T47D (cell line): ENCODE results near the gene FKBP15.
A peak's percentile ranks its signal among the peaks of the same experiment; 100 is the strongest.

ENCODE experiments used
- DNase-seq, 2 experiments: peaks; one replicate each; pipeline versions ENCODE4 v3.0.0 to v3.0.0-alpha.2; 2011 to 2012; ENCODE audit warnings: low read depth in 1 of 2, low spot score in 1 of 2
- JUND ChIP-seq: IDR thresholded peaks from 2 replicates; pipeline ENCODE4 v1.6.1; 2012; ENCODE audit warnings: low read depth
- in situ Hi-C: cut with HindIII; loops from 2 replicates; pipeline ENCODE4 v1.10.0; 2016; ENCODE audit warnings: low sequenced_read_pairs, low pct_unique_long_range_greater_than_20kb

The FKBP15 gene

DNA sequence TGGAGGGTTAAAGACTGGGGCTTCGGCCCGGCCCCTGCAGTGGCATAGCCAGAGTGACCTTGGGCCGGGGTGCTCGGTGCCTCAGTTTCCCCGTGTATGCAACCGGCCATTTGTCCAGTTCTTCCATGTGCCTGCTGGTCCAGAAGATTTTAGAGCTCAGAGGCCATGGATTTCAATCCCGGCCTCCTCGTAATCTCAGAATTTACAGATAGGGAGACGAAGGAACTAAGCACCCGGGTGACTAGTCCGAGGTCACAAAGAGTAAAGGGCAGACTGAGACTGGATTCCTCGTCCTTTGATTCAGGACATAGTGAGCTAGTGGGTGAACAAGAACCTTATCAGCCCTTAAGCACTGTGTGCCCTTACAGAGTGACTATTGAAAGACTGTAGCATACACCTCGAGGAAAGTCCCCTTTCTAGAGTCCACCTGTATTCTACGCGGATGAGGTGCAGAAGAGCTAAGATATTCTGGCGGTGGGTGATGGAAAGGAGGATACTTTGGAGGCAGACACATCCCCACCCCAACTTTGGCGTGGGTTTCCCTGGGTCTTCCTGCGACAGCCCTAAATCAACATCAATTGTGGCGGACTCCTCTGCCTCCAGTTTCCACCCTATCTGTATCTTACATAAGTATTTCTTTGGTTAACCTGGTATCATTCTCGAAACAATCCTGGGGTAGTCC, 864 bp upstream of the FKBP15 start:
- no peak for TF ChIP-seq JUND
- in situ Hi-C loops = no loop called here
- DNase-seq = no peak

DNA sequence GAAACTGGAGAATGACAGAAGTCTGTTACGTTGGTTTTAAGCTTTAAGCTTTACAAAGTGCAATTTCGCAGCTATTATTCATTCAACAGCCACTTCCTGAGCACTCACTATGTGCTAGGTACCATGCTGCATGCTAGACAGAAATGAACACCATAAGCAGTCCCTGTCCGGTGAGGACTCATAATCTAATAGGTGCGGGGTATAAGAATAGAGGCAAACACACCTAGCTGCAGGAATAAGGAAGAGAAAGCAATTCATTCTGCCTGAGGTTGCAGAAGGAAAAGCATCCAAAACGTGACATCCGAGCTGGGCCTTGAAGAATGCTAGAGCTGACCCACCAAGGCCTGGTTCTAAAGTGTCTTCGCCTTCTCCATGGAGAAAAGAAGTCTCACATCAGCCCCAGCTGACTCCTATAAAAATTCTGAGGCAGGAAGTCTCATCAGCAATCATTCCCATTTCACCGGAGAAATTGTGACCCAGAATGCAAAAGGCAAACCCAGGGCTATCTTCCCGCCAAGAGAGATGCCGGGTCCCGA, 542 bp downstream of the FKBP15 start:
- DNase-seq = peak in 1 of 2 experiments; percentile 18
- in situ Hi-C loops = no loop called here

DNA sequence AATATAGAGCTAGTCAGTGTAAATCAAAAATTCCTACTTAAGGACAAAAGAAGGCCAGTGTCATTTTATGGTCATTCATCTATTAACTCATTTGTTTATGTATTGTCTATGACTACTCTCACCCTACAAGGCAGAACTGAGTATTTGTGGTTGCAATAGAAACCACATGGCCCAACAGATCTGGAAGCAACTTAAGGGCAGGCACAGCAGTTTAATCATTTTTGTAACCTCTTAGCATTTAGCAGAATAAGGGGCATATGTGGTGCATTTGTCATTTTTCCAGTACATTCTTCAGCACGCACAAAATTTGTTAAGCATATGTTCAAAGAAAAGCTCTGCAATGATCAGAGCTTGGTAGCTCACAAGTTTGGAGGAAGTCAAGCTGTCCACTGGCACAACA, 1.1 kb downstream of the FKBP15 start:
- in situ Hi-C loops = no loop called here
- no peak for TF ChIP-seq JUND
- no peak for DNase-seq

More for the DNA sequence above, 542 bp downstream of the FKBP15 start:
- no peak for TF ChIP-seq JUND

DNA sequence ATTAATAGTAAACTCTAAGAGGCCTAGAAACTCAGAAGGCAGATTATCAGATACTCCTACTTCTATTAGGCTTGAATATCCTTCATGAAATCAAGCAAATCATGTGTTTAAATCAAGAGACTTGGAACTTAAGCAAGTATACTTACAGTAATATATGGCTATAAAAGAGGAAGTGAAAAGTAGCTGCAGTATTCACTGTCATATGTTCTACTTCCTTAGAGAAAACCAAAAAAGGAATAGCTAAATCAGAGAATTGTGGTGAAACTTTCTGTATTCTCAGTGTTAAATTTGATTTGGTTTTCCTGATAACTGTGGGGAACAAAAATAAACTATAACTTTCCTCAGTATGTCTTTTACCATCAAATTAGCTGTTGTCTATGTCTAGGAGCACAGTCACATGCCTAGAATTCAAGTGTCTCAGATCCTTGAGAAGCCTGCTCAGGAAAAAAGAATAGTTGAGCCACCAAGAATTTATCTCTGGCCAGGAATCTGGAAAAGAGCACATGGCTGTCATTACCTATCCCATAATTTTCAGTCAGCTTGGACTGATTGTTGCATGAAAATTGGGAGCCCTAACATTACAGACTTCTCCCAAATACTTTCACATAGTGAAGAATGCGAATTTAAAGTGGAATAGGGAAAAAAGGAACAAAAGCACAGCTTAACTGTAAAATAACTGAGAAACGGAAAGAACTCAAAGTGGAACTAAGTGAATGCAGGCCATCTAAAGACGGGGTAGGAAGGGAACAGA, 1.7 kb downstream of the FKBP15 start:
- DNase-seq = no peak
- no peak for TF ChIP-seq JUND
- in situ Hi-C loops = no loop called here

DNA sequence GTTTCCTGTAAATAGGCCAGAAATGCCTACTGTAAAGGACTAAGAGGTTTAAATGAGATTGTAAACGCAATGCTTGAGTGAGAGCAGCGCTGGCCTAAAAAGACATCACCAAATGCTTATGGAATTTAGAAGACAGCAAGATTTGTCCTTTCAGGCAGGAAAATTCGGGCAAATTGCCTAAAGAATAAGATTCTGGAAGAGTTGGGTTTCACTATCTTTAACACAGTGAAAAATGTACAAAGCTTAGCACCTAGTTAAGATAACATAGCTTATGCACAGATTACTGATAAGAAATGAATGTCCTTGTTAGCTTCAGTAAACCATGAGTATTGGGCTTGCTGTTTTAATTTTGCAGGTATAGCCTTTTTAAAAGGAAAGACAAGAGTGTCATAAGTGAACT, 4.7 kb downstream of the FKBP15 start:
- in situ Hi-C loops = no loop called here
- no peak for TF ChIP-seq JUND
- DNase-seq = no peak

DNA sequence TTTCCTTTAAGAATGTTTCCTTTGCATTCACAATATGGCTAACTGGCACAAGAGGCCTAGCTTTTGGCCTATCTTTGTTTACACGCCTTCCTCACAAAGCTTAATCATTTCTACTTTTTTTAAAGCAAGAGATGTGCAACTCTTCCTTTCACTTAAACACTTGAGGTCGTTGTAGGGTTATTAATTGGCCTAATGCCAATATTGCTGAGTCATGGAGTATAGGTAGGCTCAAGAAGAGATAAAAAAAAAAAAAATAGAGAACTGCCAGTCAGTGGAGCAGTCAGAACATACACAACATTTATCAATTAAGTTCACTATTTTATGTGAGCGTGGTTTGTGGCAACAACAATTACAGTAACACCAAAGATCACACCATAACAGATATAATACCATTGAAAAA, 5.9 kb downstream of the FKBP15 start:
- no peak for TF ChIP-seq JUND
- in situ Hi-C loops = no loop called here

DNA sequence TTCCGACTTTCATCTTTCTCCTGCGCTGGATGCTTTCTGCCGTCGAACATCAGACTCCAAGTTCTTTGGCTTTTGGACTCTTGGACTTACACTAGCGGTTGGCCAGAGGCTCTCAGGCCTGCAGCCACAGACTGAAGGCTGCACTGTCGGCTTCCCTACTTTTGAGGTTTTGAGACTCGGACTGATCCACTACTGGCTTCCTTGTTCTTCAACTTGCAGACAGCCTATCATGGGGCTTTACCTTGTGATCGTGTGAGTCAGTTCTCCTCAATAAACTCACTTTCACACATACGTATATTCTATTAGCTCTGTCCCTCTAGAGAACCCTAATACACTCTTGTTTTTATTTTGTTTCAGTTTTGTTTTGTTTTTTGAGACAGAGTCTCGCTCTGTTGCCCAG, 10.3 kb downstream of the FKBP15 start:
- DNase-seq = no peak

More for the DNA sequence above, 5.9 kb downstream of the FKBP15 start:
- DNase-seq = no peak

DNA sequence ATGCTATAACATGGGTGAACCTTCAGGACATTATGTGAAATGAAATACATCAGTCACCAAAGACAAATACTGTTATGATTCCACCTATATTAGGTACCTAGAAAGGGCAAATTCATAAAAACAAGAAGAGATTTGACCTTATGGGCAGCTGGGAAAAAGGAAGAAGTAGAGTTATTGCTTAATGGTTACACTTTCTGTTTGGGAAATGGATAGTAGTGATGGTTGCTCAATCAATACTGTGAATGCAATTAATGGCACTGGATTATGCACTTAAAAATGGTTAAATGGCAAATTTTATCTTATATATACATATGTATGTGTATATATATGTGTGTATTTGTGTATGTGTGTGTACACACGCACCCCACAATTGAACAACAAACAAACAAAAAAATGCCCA, 15.2 kb downstream of the FKBP15 start:
- in situ Hi-C loops = no loop called here
- DNase-seq = no peak

More for the DNA sequence above, 10.3 kb downstream of the FKBP15 start:
- in situ Hi-C loops = no loop called here
- no peak for TF ChIP-seq JUND

DNA sequence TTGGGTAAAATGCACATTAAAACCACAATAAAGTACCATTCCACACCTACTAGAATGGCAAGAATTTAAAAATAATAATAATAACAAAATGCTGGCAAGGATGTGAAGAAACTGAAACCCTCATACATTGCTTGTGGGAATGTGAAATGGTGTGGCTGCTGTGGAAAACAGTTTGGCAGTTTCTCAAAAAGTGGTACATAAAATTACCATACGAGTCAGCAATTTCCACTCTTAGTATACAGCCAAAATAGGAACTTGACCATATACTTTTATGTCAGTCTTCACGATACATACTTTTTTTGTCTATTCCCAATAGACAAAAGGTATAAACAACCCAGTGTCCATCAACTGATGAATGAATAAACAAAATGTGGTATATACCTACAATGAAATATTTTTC, 15.6 kb downstream of the FKBP15 start:
- no peak for TF ChIP-seq JUND
- DNase-seq = no peak
- in situ Hi-C loops = no loop called here

More for the DNA sequence above, 15.2 kb downstream of the FKBP15 start:
- TF ChIP-seq JUND = no peak

DNA sequence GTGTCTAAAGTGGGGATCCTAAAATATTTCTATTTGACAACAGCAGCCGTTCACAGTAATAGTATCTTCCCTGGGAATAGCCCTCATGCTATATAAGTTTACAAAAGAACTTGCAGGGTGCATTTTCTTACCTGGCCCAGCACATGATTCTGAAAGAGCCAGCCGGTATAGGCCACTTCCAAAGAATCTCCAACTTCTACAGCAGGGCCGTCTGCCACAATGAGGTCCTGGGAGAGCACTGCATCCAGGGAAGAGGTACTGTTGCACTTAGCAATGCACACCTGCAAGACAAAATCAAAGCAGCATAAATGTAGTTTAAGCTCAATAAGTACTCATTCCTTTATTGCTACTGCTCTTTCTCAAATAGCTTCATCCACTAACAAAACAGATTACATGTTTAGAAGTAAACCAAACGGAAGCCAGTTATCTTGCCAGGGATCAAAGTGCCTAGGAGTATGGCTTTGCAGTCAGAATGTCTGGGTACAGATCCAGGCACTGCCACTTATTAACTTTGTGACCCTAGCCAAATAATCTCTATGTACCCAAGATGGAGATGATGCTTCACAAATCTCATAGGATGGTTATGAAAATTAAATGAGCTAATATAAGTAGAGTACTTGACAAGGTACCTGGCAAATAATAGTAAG, 21.3 kb downstream of the FKBP15 start:
- no peak for TF ChIP-seq JUND
- in situ Hi-C loops = no loop called here
- DNase-seq = no peak

DNA sequence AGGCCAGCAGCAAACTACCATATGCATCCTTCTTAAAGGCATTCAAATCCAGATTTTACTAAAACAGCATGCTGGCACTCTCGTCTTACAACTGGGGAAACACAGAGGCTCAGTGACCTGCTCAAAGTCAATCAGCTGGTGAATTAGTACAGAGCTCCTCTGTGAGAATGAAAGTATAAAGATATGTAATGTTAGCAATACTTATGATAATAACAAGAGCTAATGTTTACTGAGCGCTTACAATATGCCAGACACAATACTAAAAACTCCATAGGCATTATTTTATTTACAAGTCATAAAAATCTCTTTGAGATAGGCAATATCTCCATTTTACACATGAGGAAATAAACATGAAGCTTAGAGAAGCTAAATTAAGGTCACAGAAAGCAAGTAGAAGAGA, 28.6 kb downstream of the FKBP15 start:
- in situ Hi-C loops = no loop called here
- TF ChIP-seq JUND = no peak
- no peak for DNase-seq

DNA sequence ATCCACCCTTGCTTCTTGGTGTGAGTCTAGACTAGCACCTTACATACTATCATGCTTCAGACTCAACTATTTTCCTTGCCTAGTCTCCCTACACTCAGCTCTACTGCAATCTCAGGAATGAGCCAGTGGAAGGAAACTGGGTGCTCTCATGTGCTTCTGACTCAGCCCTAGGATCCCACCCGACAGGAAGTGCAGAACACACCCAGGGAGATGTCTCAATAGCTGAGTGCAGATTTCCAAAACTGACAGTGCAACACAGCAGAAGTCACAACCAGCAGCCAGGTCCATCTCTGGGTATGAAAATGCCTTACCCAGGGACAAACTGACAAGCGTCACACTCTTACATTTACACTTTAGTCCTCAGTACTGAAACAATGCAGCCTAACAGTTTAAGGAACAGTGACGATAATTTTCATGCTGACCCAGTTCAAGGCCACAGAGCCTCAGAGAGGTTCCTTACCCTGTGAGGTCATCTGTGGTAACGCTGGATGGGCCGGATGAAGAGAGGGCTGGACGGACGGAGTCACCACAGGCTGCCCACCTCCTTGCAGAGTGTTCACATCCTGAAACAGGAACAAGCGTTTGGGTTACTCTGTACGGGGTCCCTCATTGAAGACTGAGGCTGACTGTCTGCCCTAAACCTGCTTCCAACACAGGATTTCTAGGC, 33.0 kb downstream of the FKBP15 start:
- in situ Hi-C loops = no loop called here
- no peak for TF ChIP-seq JUND
- DNase-seq = no peak
